Measurements from ENCODE around the gene STAC.
"Not testable (repeated sequence)": the region's sequence is repeated elsewhere in the genome, so short reads cannot be mapped to it uniquely, and the experiment has no call there.

Gene STAC

GRCh38 chr3:36417237-36417636 lies 36.9 kb downstream of the STAC start:
- DNase-seq = no peak

- DNase-seq = no peak
These were observed 38.0 kb downstream of the STAC start for GRCh38 chr3:36418296-36418695.

- DNase-seq = no peak
These were observed 48.1 kb downstream of the STAC start for GRCh38 chr3:36428445-36428844.

- DNase-seq = no peak
These were observed 49.7 kb downstream of the STAC start for GRCh38 chr3:36429986-36430485.

GRCh38 chr3:36433511-36433910 lies 53.2 kb downstream of the STAC start:
- no peak for DNase-seq

GRCh38 chr3:36434687-36435426 lies 54.6 kb downstream of the STAC start:
- no peak for DNase-seq

GRCh38 chr3:36443028-36443686 lies 62.9 kb downstream of the STAC start:
- DNase-seq = no peak

- DNase-seq = no peak
These were observed 64.6 kb downstream of the STAC start for GRCh38 chr3:36444909-36445308.

GRCh38 chr3:36446276-36446675 lies 66.0 kb downstream of the STAC start:
- no peak for DNase-seq

GRCh38 chr3:36447061-36447460 lies 66.8 kb downstream of the STAC start:
- no peak for DNase-seq

- DNase-seq = no peak
These were observed 71.5 kb downstream of the STAC start for GRCh38 chr3:36451816-36452215.

- DNase-seq = not testable (repeated sequence)
These were observed 72.9 kb downstream of the STAC start for GRCh38 chr3:36453213-36453612.

- not testable (repeated sequence) for DNase-seq
These were observed 73.6 kb downstream of the STAC start for GRCh38 chr3:36453896-36454295.

GRCh38 chr3:36455406-36455805 lies 75.1 kb downstream of the STAC start:
- DNase-seq = no peak

- no peak for DNase-seq
These were observed 76.5 kb downstream of the STAC start for GRCh38 chr3:36456784-36457183.

- no peak for DNase-seq
These were observed 77.4 kb downstream of the STAC start for GRCh38 chr3:36457667-36458066.

GRCh38 chr3:36459177-36459576 lies 78.9 kb downstream of the STAC start:
- no peak for DNase-seq

- no peak for DNase-seq
These were observed 81.3 kb downstream of the STAC start for GRCh38 chr3:36461597-36461996.

GRCh38 chr3:36472045-36472444 lies 91.7 kb downstream of the STAC start:
- DNase-seq = not testable (repeated sequence)

- DNase-seq = no peak
These were observed 95.3 kb downstream of the STAC start for GRCh38 chr3:36475558-36475957.

- DNase-seq = no peak
These were observed 96.1 kb downstream of the STAC start for GRCh38 chr3:36476286-36476942.

GRCh38 chr3:36477655-36478054 lies 97.4 kb downstream of the STAC start:
- DNase-seq = no peak

- no peak for DNase-seq
These were observed 100.8 kb downstream of the STAC start for GRCh38 chr3:36480911-36481648.

Measured in activated T-cell treated with anti-CD3 and anti-CD28 coated beads, Interleukin-2, amount 50 U/mL, for 48 hours (primary cell).